GM12878 (cell line): ENCODE measurements around the gene FAHD2A.

Experiments used
- ETV6 ChIP-seq, 2 experiments: fragments of 450-650 bp in 1 of 2; IDR thresholded peaks in 1 of 2; conservative IDR thresholded peaks in 1 of 2; 2 replicates each; pipeline ENCODE4 v1.6.1; 2014; ENCODE audit warnings: antibody characterized with exemption in 1 of 2, borderline replicate concordance in 1 of 2, low read depth in 1 of 2, mild to moderate bottlenecking in 1 of 2, moderate library complexity in 1 of 2
- POLR2A ChIP-seq: IDR thresholded peaks from 2 replicates; pipeline ENCODE4 v1.6.1; 2011; ENCODE audit warnings: low read depth, mild to moderate bottlenecking, low read length
- TF ChIP-seq, protein P1 (sequence below), 3 experiments: IDR thresholded peaks in 2 of 3; conservative IDR thresholded peaks in 1 of 3; 2 replicates each; pipeline ENCODE4 v1.5.1; 2011; ENCODE audit warnings: low read depth in 3 of 3, low read length in 3 of 3, mild to moderate bottlenecking in 3 of 3, control low read depth in 2 of 3, moderate library complexity in 2 of 3, inconsistent platforms in 1 of 3, mixed read lengths in 1 of 3; ENCODE audit not compliant: control insufficient read depth in 2 of 3, insufficient read depth in 1 of 3; ENCODE audit errors: extremely low read depth in 1 of 3
- TF ChIP-seq, protein P2 (sequence below): IDR thresholded peaks from 2 replicates; pipeline ENCODE4 v1.6.1; 2011; ENCODE audit warnings: low read depth, mild to moderate bottlenecking, low read length, moderate library complexity, borderline replicate concordance; ENCODE audit errors: extremely low read depth

DNA sequence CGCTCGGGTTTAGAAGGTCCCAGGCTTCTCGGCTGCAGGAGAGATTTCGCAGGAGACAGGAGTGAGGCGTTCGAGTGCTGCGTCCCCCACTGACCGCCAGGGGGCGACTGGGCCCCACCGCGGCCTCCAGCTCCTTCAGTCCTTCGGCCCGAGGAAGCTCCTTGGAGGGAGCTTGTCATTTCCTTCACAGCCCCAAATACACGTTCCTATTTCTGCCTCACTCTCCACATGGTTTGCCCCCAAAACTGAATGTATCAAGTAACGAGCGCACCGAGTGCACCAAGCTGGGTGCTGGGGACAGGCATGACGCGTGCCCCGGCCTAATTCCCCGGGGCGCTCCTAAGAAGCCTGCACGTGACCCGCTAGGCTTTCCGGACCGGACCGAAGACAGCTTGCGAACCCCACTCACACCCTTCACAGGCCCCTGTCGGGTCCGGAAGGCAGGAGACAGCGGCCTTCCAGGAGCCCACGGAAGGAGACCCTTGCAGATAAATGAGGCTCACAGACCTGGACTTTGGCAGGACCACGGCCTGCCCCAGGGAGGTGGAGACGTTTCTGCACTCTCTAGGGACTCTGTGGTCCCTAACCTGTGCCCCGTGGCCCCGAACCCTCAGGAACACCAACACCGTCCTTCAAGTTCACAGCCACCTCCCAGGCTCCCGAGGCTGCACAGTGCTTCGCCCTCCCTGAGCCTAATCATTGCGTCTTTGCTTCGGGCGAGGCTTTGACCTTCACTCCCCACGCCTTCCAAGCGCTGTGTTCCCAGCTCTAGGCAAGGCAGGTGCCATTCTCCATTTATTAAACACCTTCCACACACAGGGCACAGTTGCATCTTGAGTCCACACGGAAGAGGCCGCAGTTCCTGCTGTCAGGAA lies 13.0 kb upstream of the FAHD2A start:
- TF ChIP-seq ETV6 (conservative IDR thresholded peaks at IDR 0.05 in 1 of 2, IDR thresholded peaks at IDR 0.05 in 1 of 2; ENCODE audit: borderline replicate concordance in 1 of 2, low read depth in 1 of 2) (no peak), POLR2A (no peak)
- TF ChIP-seq, protein P1, sequence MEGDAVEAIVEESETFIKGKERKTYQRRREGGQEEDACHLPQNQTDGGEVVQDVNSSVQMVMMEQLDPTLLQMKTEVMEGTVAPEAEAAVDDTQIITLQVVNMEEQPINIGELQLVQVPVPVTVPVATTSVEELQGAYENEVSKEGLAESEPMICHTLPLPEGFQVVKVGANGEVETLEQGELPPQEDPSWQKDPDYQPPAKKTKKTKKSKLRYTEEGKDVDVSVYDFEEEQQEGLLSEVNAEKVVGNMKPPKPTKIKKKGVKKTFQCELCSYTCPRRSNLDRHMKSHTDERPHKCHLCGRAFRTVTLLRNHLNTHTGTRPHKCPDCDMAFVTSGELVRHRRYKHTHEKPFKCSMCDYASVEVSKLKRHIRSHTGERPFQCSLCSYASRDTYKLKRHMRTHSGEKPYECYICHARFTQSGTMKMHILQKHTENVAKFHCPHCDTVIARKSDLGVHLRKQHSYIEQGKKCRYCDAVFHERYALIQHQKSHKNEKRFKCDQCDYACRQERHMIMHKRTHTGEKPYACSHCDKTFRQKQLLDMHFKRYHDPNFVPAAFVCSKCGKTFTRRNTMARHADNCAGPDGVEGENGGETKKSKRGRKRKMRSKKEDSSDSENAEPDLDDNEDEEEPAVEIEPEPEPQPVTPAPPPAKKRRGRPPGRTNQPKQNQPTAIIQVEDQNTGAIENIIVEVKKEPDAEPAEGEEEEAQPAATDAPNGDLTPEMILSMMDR (IDR thresholded peaks at IDR 0.05 in 2 of 3, conservative IDR thresholded peaks at IDR 0.05 in 1 of 3; ENCODE audit: control insufficient read depth in 2 of 3, extremely low read depth in 1 of 3, insufficient read depth in 1 of 3, low read depth in 3 of 3, low read length in 3 of 3), result peak; percentile 85 to 97 (median 91)
- TF ChIP-seq, protein P2, sequence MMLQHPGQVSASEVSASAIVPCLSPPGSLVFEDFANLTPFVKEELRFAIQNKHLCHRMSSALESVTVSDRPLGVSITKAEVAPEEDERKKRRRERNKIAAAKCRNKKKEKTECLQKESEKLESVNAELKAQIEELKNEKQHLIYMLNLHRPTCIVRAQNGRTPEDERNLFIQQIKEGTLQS, result no peak
